ENCODE measurements around the gene DLG1. TPM values are rescaled to one million over a fixed set of nuclear protein-coding genes. Genes with fewer than 3 reads are reported as not detected.

The DLG1 gene
- total RNA-seq, 1 donor from 2014 or later: 138 TPM

- peaks cover 45% of the 10 kb centered on the region for H4K20me1 ChIP-seq (ENCODE audit: low read depth)
- no peaks in the 10 kb centered on the region for H3K9me3 ChIP-seq (ENCODE audit: low read depth)
- Mint-ChIP-seq H3K4me3 (no peak overlapping the region), H3K4me1 (peaks cover 3% of the 10 kb centered on the region), H3K36me3 (peaks cover 64% of the 10 kb centered on the region), H3K27ac (no peak overlapping the region), H3K27me3 (ENCODE audit: insufficient read depth, low read depth) (no peaks in the 10 kb centered on the region), H3K9me3 (peaks cover 15% of the 10 kb centered on the region)
- H3K4me1 ChIP-seq: peaks cover 13% of the 10 kb centered on the region
- H3K9ac ChIP-seq: no peak overlapping the region
- no peaks in the 10 kb centered on the region for H3K27me3 ChIP-seq
- H3K27ac ChIP-seq: peak overlapping the region; percentile 5
- H3K4me2 ChIP-seq: no peak overlapping the region
- TF ChIP-seq EZH2 (IDR thresholded peaks at IDR 0.05) (no peak), CTCF (IDR thresholded peaks at IDR 0.05) (no peak), EZH2phosphoT487 (IDR thresholded peaks at IDR 0.05) (no peak)
- no peak for DNase-seq (ENCODE audit: low spot score)
- H3F3A ChIP-seq (ENCODE audit: low read depth): no peaks in the 10 kb centered on the region
- H3K79me2 ChIP-seq (ENCODE audit: low read depth): peaks cover 100% of the 10 kb centered on the region
- H2AFZ ChIP-seq (replicated peaks): no peak overlapping the region
- no peak overlapping the region for H3K4me3 ChIP-seq
- H3K36me3 ChIP-seq: peaks cover 45% of the 10 kb centered on the region
Observed at GRCh38 chr3:197289726-197290125, 8.7 kb downstream of the DLG1 start.

- H3K9me3 ChIP-seq (ENCODE audit: low read depth): no peaks in the 10 kb centered on the region
- peaks cover 100% of the 10 kb centered on the region for H3K79me2 ChIP-seq (ENCODE audit: low read depth)
- H4K20me1 ChIP-seq (ENCODE audit: low read depth): peaks cover 25% of the 10 kb centered on the region
- no peak for TF ChIP-seq EZH2phosphoT487 (IDR thresholded peaks at IDR 0.05)
- H3K4me1 ChIP-seq: no peaks in the 10 kb centered on the region
- H3K27me3 ChIP-seq: no peaks in the 10 kb centered on the region
- H3K4me2 ChIP-seq: no peak overlapping the region
- H2AFZ ChIP-seq (replicated peaks): no peak overlapping the region
- H3K4me3 ChIP-seq: no peak overlapping the region
- Mint-ChIP-seq H3K9me3 (peaks cover 17% of the 10 kb centered on the region), H3K4me3 (no peak overlapping the region), H3K27me3 (ENCODE audit: insufficient read depth, low read depth) (no peaks in the 10 kb centered on the region), H3K36me3 (peaks cover 63% of the 10 kb centered on the region), H3K4me1 (no peaks in the 10 kb centered on the region), H3K27ac (no peak overlapping the region)
- no peak overlapping the region for H3K27ac ChIP-seq
- no peak for DNase-seq (ENCODE audit: low spot score)
- no peaks in the 10 kb centered on the region for H3F3A ChIP-seq (ENCODE audit: low read depth)
- peaks cover 44% of the 10 kb centered on the region for H3K36me3 ChIP-seq
- H3K9ac ChIP-seq: no peak overlapping the region
Observed at GRCh38 chr3:197286678-197287077, 11.7 kb downstream of the DLG1 start.

GRCh38 chr3:197285557-197285956, 12.9 kb downstream of the DLG1 start:
- Histone ChIP-seq H3K4me2 (no peak overlapping the region), H2AFZ (replicated peaks) (no peak overlapping the region), H3K9ac (no peak overlapping the region), H3K27me3 (no peaks in the 10 kb centered on the region), H3K36me3 (peaks cover 49% of the 10 kb centered on the region), H3K4me1 (no peaks in the 10 kb centered on the region), H3K4me3 (no peak overlapping the region), H3F3A (ENCODE audit: low read depth) (no peaks in the 10 kb centered on the region), H3K9me3 (ENCODE audit: low read depth) (no peaks in the 10 kb centered on the region), H3K27ac (no peak overlapping the region), H3K79me2 (ENCODE audit: low read depth) (peaks cover 99% of the 10 kb centered on the region), H4K20me1 (ENCODE audit: low read depth) (peaks cover 16% of the 10 kb centered on the region)
- Mint-ChIP-seq H3K27ac (no peak overlapping the region), H3K4me1 (no peaks in the 10 kb centered on the region), H3K27me3 (ENCODE audit: insufficient read depth, low read depth) (no peaks in the 10 kb centered on the region), H3K4me3 (no peak overlapping the region), H3K9me3 (peaks cover 17% of the 10 kb centered on the region), H3K36me3 (peaks cover 64% of the 10 kb centered on the region)
- no peak for TF ChIP-seq EZH2 (IDR thresholded peaks at IDR 0.05)
- TF ChIP-seq CTCF (IDR thresholded peaks at IDR 0.05): no peak
- TF ChIP-seq EZH2phosphoT487 (IDR thresholded peaks at IDR 0.05): no peak
- no peak for DNase-seq (ENCODE audit: low spot score)

GRCh38 chr3:197283045-197283444, 15.4 kb downstream of the DLG1 start:
- peaks cover 98% of the 10 kb centered on the region for H3K79me2 ChIP-seq (ENCODE audit: low read depth)
- H3K36me3 Mint-ChIP-seq: peaks cover 62% of the 10 kb centered on the region
- no peaks in the 10 kb centered on the region for H3K27me3 Mint-ChIP-seq (ENCODE audit: insufficient read depth, low read depth)
- no peaks in the 10 kb centered on the region for H3K9me3 ChIP-seq (ENCODE audit: low read depth)
- H3K4me1 ChIP-seq: no peaks in the 10 kb centered on the region
- H3K4me1 Mint-ChIP-seq: no peaks in the 10 kb centered on the region
- H3K9me3 Mint-ChIP-seq: peaks cover 17% of the 10 kb centered on the region
- no peak overlapping the region for H3K9ac ChIP-seq
- peaks cover 55% of the 10 kb centered on the region for H3K36me3 ChIP-seq
- no peak overlapping the region for H3K27ac Mint-ChIP-seq
- TF ChIP-seq EZH2 (IDR thresholded peaks at IDR 0.05) (no peak), EZH2phosphoT487 (IDR thresholded peaks at IDR 0.05) (no peak), CTCF (IDR thresholded peaks at IDR 0.05) (no peak)
- DNase-seq (ENCODE audit: low spot score): no peak
- H3K4me3 ChIP-seq: no peak overlapping the region
- no peaks in the 10 kb centered on the region for H3F3A ChIP-seq (ENCODE audit: low read depth)
- H3K27me3 ChIP-seq: no peaks in the 10 kb centered on the region
- no peak overlapping the region for H3K4me2 ChIP-seq
- H3K4me3 Mint-ChIP-seq: no peak overlapping the region
- H3K27ac ChIP-seq: no peak overlapping the region
- peaks cover 7% of the 10 kb centered on the region for H4K20me1 ChIP-seq (ENCODE audit: low read depth)
- no peak overlapping the region for H2AFZ ChIP-seq (replicated peaks)

All from neural progenitor cell (in vitro differentiated cells).